Jurkat, Clone E6-1 (cell line): Measurements from ENCODE around the gene REC114.
"Not testable (repeated sequence)": the region's sequence is repeated elsewhere in the genome, so short reads cannot be mapped to it uniquely, and the experiment has no call there.

Experiments
- DNase-seq: peaks from one replicate; pipeline ENCODE4 v3.0.0-alpha.2; 2011; ENCODE audit warnings: low read depth, low spot score
- H3K4me3 ChIP-seq: 2 replicates; pipeline ENCODE4 v1.5.1; 2011; ENCODE audit warnings: mild to moderate bottlenecking, low read length, control low read depth, moderate library complexity

The REC114 gene

GRCh38 chr15:73518180-73518862 lies 75.4 kb downstream of the REC114 start:
- H3K4me3 ChIP-seq: no peak overlapping the region
- DNase-seq: no peak

GRCh38 chr15:73518876-73519733 lies 76.1 kb downstream of the REC114 start:
- no peak for DNase-seq
- no peak overlapping the region for H3K4me3 ChIP-seq

GRCh38 chr15:73522011-73522410 lies 79.0 kb downstream of the REC114 start:
- no peak overlapping the region for H3K4me3 ChIP-seq
- no peak for DNase-seq

- no peak for DNase-seq
- H3K4me3 ChIP-seq: no peak overlapping the region
These were observed 82.0 kb downstream of the REC114 start for GRCh38 chr15:73524919-73525318.

- DNase-seq: no peak
- no peak overlapping the region for H3K4me3 ChIP-seq
These were observed 84.6 kb downstream of the REC114 start for GRCh38 chr15:73527598-73527997.

GRCh38 chr15:73530649-73531048 lies 87.7 kb downstream of the REC114 start:
- DNase-seq: no peak
- no peak overlapping the region for H3K4me3 ChIP-seq

GRCh38 chr15:73538123-73538522 lies 95.2 kb downstream of the REC114 start:
- DNase-seq: no peak
- H3K4me3 ChIP-seq: no peak overlapping the region

- no peak overlapping the region for H3K4me3 ChIP-seq
- DNase-seq: no peak
These were observed 95.7 kb downstream of the REC114 start for GRCh38 chr15:73538563-73539211.

GRCh38 chr15:73539212-73540128 lies 96.5 kb downstream of the REC114 start:
- no peak overlapping the region for H3K4me3 ChIP-seq
- DNase-seq: no peak

GRCh38 chr15:73540161-73540560 lies 97.2 kb downstream of the REC114 start:
- DNase-seq: no peak

GRCh38 chr15:73541479-73541878 lies 98.5 kb downstream of the REC114 start:
- DNase-seq: no peak
- no peak overlapping the region for H3K4me3 ChIP-seq

More at GRCh38 chr15:73540161-73540560, 97.2 kb downstream of the REC114 start:
- H3K4me3 ChIP-seq: no peak overlapping the region

- H3K4me3 ChIP-seq, DNase-seq: not testable (repeated sequence)
These were observed 106.0 kb downstream of the REC114 start for GRCh38 chr15:73548925-73549324.

- H3K4me3 ChIP-seq: no peak overlapping the region
- no peak for DNase-seq
These were observed 107.2 kb downstream of the REC114 start for GRCh38 chr15:73550190-73550589.

- DNase-seq: no peak
- H3K4me3 ChIP-seq: 0 out of 2 replicates have a peak overlapping the region, but pooled peaks have one; percentile 2
These were observed 112.1 kb downstream of the REC114 start for GRCh38 chr15:73555080-73555479.

- no peak for DNase-seq
These were observed 115.6 kb downstream of the REC114 start for GRCh38 chr15:73558529-73558928.

GRCh38 chr15:73560501-73561117 lies 117.6 kb downstream of the REC114 start:
- peak; percentile 74 for DNase-seq
- H3K4me3 ChIP-seq: no peak overlapping the region

More at GRCh38 chr15:73558529-73558928, 115.6 kb downstream of the REC114 start:
- H3K4me3 ChIP-seq: no peak overlapping the region

GRCh38 chr15:73564255-73564654 lies 121.3 kb downstream of the REC114 start:
- H3K4me3 ChIP-seq: no peak overlapping the region
- DNase-seq: no peak

- DNase-seq: no peak
These were observed 124.1 kb downstream of the REC114 start for GRCh38 chr15:73567020-73567419.

More at GRCh38 chr15:73567020-73567419, 124.1 kb downstream of the REC114 start:
- H3K4me3 ChIP-seq: no peak overlapping the region
